GM12873 (cell line): ENCODE results near the gene RCAN3.

Experiments used
- TF ChIP-seq, protein P1 (sequence below): IDR thresholded peaks from 2 replicates; pipeline ENCODE4 v1.5.1; 2012; ENCODE audit warnings: low read depth, mild to moderate bottlenecking, moderate library complexity, low read length, control low read depth; ENCODE audit not compliant: insufficient read depth; ENCODE audit errors: missing control alignments

Gene RCAN3

DNA sequence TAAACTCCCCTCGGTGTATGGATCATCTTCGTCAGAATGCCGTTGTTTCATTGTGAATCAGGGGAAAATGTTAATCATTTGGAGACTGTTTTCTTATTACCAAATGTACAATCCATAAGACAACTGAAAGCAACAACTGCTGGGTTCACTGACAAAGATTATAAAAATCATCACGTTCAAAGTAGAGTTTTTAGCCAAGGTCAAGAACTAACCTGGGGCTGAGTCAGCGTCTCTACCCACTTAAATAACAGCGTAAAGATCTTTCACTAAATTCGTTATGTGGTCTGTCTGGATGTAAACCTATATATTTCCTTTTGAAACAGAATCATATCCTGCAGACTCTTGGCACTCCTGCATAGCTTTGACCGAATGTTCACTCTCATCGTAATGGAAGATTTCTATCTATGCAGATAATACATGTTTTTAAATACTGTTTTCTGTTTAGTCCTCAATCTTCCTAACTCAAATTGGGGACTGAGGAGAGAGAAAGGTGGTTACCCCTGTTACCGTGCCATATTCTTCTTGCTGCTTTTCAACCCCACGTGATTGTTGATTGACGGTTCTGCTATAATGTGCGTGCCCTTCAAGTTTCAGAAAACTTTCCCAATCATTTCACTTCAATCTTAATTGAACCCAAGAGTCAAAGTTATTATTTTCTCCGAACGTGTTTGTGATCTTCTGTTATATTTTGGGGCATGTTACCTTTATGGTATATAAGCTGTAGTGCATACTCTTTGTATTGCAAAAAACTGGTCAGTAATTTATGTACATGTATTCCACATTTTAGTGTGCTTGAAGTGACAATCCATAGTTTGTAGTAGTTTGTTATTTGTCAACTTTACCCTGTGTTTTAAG is 37.6 kb downstream of the RCAN3 start:
- TF ChIP-seq, protein P1, sequence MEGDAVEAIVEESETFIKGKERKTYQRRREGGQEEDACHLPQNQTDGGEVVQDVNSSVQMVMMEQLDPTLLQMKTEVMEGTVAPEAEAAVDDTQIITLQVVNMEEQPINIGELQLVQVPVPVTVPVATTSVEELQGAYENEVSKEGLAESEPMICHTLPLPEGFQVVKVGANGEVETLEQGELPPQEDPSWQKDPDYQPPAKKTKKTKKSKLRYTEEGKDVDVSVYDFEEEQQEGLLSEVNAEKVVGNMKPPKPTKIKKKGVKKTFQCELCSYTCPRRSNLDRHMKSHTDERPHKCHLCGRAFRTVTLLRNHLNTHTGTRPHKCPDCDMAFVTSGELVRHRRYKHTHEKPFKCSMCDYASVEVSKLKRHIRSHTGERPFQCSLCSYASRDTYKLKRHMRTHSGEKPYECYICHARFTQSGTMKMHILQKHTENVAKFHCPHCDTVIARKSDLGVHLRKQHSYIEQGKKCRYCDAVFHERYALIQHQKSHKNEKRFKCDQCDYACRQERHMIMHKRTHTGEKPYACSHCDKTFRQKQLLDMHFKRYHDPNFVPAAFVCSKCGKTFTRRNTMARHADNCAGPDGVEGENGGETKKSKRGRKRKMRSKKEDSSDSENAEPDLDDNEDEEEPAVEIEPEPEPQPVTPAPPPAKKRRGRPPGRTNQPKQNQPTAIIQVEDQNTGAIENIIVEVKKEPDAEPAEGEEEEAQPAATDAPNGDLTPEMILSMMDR = no peak

DNA sequence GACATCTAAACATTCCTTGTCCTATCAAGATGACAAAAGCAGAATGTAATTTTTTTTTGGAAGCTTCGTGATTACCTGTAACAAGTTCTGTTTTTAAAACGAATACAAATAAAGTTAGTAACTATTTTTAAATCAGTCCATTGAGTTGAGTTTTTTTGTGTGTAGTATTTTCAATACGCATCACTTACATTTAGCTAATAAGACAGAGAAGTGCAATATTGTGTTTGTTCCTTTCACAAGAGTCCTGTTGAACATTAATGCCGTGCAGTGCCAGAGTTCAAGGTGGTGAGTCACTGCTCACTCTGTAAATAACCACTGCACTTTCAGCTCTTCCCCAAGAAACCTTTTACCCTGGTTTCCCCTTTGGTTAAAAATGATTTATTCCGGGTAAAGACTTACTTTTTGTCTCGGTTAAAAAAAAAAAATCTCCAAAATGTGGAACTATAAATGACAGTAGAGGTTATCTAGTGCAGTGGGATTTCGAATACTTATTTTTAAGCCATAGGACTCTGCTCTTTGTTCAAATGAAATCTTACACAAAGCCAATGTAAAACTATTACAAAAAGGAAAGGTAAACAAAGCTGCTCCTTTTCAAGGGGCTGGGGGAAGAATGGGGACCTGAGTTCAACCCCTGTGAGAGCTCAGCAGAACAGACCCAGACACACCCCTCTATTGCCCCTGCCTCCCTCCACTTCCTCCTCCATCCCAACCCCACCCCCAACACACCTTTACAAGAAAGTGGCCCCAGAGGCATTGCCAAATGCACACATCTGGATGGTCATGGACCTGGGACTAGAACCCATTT is 38.5 kb downstream of the RCAN3 start:
- TF ChIP-seq, protein P1 = no peak

DNA sequence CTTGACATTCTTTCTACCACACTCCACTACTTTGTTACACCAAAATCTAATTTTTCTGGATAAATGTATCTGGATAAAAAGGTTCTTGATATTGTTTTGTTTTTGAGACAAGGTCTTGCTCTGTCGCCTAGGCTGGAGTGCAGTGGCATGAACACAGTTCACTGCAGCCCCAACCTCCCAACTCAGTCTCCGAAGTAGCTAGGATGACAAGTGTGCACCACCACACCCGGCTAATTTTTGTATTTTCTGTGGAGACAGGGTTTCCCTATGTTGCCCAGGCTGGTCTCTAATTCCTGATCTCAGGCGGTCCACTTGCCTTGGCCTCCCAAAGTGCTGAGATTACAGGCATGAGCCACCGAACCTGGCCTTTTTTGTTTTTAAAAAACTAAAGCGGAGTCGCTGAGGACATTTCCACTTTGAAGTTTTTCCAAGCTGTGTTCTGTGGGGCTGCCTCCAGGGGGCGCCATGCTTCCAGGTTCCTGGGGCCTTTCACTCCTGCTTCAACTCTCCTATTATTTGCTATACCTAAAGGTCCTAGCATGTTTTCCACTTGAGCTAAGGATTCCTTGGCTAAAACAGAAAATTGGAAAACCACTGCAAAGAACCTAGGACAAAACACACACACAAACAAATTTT is 39.2 kb downstream of the RCAN3 start:
- TF ChIP-seq, protein P1 = peak; percentile 62

DNA sequence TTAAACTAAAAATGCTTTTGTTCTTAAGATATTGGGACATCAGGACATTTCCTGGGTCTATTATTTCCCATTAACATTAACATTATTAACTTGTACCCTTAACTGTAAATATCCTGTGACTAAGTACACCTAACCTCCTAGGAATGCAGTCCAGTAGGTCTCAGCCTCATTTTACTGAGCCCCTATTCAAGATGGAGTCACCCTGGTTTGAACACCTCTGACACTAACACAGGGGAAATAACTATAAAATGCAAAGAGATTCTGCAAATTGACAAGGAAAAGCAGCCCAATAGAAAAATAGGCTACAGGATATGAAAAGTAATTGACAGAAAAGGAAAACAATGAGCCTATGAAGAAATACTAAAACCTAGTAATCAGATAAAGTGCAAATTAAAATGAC is 41.6 kb downstream of the RCAN3 start:
- TF ChIP-seq, protein P1 = no peak

DNA sequence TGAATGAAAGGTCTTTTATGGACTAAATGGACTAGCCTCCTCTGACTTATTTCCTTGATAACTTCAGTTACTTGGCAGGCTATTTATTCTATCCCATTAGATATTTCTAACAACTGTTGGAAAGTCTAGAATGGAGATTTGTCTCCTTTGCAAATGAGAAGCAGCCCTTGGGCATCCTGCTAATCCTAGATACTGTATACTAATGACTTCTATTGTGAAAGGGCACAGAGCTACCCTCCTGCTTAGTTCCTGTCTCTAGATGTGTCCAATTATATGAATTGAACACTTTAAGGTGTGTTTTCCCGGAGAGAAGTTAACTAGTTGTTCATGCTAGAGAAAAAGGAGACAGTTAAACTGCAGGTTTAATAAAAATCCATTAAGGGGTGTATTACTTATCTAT is 43.0 kb downstream of the RCAN3 start:
- TF ChIP-seq, protein P1 = no peak

DNA sequence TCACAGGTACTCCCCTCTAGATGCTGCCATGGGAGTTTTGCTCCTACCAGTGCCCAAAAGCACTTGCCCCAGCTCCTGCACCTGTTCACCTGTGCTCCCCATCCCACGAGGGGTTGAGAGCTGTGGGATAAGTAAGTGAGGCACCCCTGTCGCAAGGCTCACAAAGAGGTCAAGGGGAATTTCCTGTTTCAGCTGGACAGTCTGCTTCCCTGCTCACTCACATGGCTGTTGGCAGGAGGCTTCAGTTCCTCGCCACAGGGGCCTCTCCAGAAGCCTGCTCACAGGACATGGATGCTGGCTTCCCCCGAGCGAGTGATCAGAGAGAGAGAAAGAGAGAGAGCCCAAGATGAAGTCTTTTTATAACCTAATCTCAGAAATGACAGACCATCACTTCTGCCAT is 44.6 kb downstream of the RCAN3 start:
- TF ChIP-seq, protein P1 = no peak

DNA sequence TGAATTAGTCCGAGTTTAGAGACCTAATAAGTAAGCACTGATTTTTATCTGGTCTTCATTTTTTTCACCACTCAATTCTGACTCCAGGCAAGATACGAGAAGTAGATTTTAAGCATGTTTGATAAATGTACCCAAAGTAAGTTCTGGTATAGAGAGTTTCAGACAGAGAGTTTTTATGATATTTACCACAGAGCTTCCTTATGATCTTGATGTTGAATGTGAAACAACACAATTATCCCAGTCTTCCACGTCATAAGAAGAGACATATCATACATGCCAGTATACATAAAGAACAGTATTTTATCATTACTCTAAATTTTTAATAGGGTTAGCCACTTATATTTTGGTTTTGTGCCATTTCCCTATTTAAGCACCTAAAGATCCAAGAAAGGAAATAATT is 45.4 kb downstream of the RCAN3 start:
- TF ChIP-seq, protein P1 = no peak
